GM10248 (cell line): ENCODE results near the gene HKDC1.
A peak's percentile ranks its signal among the peaks of the same experiment; 100 is the strongest.
"Not testable (repeated sequence)": the region's sequence is repeated elsewhere in the genome, so short reads cannot be mapped to it uniquely, and the experiment has no call there.

ENCODE experiments used
- CTCF ChIA-PET: fragments of 300-600 bp; sonication (Branson Sonifier 250); formaldehyde crosslinking; extraction: SDS; loops from one replicate; lab custom pipeline; 2021; ENCODE audit warnings: antibody characterized with exemption; lab: Yijun Ruan, JAX
- POLR2A ChIA-PET: fragments of 350-650 bp; sonication (Branson Sonifier 250); formaldehyde crosslinking; extraction: SDS; loops from one replicate; lab custom pipeline; 2020; ENCODE audit warnings: antibody characterized with exemption; lab: Yijun Ruan, JAX
- DNase-seq: peaks from one replicate; pipeline ENCODE4 v3.0.0; 2012; ENCODE audit errors: extremely low spot score
- TF ChIP-seq, protein P1 (sequence below): IDR thresholded peaks from 2 replicates; pipeline ENCODE4 v1.5.1; 2012; ENCODE audit warnings: mild to moderate bottlenecking, low read depth; ENCODE audit errors: extremely low read depth, missing control alignments, control extremely low read depth

Gene HKDC1

GRCh38 chr10:69250041-69250440, 29.9 kb downstream of the HKDC1 start:
- ChIA-PET POLR2A (no interaction called here), CTCF (no interaction called here)
- no peak for DNase-seq
- TF ChIP-seq, protein P1, sequence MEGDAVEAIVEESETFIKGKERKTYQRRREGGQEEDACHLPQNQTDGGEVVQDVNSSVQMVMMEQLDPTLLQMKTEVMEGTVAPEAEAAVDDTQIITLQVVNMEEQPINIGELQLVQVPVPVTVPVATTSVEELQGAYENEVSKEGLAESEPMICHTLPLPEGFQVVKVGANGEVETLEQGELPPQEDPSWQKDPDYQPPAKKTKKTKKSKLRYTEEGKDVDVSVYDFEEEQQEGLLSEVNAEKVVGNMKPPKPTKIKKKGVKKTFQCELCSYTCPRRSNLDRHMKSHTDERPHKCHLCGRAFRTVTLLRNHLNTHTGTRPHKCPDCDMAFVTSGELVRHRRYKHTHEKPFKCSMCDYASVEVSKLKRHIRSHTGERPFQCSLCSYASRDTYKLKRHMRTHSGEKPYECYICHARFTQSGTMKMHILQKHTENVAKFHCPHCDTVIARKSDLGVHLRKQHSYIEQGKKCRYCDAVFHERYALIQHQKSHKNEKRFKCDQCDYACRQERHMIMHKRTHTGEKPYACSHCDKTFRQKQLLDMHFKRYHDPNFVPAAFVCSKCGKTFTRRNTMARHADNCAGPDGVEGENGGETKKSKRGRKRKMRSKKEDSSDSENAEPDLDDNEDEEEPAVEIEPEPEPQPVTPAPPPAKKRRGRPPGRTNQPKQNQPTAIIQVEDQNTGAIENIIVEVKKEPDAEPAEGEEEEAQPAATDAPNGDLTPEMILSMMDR, result no peak

DNA sequence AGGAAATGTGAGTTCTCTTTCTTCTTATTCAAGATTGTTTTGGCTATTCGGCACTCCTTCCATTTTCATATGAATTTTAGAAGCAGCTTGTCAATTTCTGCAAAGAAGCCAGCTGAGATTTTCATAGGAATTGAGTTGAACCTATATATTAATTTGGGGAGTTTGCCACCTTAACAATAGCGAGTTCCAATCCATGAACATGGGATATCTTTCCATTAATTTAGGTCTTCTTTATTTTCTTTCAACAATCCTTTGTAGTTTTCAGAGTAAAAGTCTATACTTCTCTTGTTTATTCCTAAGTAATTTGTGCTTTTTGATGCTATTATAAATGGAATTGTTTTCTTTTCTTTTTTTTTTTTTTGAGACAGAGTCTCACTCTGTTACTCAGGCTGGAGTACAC, 31.3 kb downstream of the HKDC1 start:
- DNase-seq, CTCF ChIA-PET: not testable (repeated sequence)
- POLR2A ChIA-PET, result interaction anchor here (0.7 kb wide), 1 partner anchor 13 kb away, joined by 5 read pairs; no protein-coding TSS in a partner anchor

GRCh38 chr10:69253171-69253570, 33.0 kb downstream of the HKDC1 start:
- POLR2A ChIA-PET, result no interaction called here
- CTCF ChIA-PET, result interaction anchor here (0.6 to 1.3 kb wide), 3 partner anchors 13 to 29 kb away, joined by 3 to 4 read pairs (median 3); no protein-coding TSS in a partner anchor

DNA sequence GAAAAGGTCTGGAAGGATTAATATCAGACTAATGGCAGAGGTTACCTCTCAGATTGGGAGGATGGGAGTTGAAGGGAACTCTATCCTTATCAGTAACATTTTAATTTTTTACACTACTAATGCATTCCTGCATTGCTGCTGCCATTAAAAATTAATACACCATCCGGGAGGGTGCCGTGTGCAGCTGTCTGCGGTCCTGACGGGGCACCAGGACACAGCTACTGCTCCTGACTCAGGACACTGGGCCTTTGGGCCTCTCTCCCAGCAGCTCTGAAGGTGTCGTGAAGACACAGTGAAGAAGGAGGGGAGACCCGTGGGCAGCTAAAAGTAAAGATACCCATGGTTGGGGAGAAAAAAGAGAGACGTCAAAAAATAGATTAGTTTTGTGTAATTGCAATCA, 34.7 kb downstream of the HKDC1 start:
- TF ChIP-seq, protein P1, result no peak
- no peak for DNase-seq
- CTCF ChIA-PET, result no interaction called here
- POLR2A ChIA-PET, result no interaction called here

More at GRCh38 chr10:69253171-69253570, 33.0 kb downstream of the HKDC1 start:
- no peak for DNase-seq
- TF ChIP-seq, protein P1, result no peak

- no peak for DNase-seq
- CTCF ChIA-PET, result interaction anchor here (1.3 to 1.6 kb wide), 2 partner anchors 21 to 30 kb away, joined by 3 to 4 read pairs; no protein-coding TSS in a partner anchor
- POLR2A ChIA-PET, result no interaction called here
- TF ChIP-seq, protein P1, result no peak
These were observed 39.6 kb downstream of the HKDC1 start for GRCh38 chr10:69259547-69260243.

DNA sequence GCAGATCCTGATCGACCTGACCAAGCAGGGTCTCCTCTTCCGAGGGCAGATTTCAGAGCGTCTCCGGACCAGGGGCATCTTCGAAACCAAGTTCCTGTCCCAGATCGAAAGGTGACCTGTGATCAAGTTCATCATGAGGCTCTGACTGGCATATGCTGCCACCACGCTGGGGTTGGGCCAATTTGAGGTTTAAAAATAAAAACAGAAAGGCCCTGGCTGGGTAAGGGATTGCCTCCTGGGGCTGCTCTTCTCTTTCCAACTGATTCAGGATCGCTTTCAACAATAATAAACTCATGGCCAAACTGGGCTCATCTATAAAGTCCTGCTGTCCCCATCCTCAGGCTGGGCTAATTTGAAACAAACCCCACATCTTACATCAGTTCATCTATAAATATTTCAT, 41.1 kb downstream of the HKDC1 start:
- DNase-seq, result no peak
- ChIA-PET CTCF (interaction anchor here (1.3 to 1.6 kb wide), 2 partner anchors 22 to 29 kb away, joined by 3 to 4 read pairs; no protein-coding TSS in a partner anchor), POLR2A (no interaction called here)
- TF ChIP-seq, protein P1, result no peak

- peak; percentile 45 for DNase-seq
- POLR2A ChIA-PET, result no interaction called here
- TF ChIP-seq, protein P1, result no peak
- CTCF ChIA-PET, result no interaction called here
These were observed 42.2 kb downstream of the HKDC1 start for GRCh38 chr10:69262292-69262751.
